Urothelium cell line (cell line): ENCODE data around the gene PTPRG.
A peak's percentile ranks its signal among the peaks of the same experiment; 100 is the strongest.

Experiments used
- DNase-seq: peaks from one replicate; pipeline ENCODE4 v3.0.0; 2011; ENCODE audit warnings: low spot score, mixed read lengths
- FAIRE-seq: peaks from 2 replicates; lab custom pipeline; 2011; peaks lifted over from hg19 to GRCh38; lab: Jason Lieb, UNC

Gene PTPRG

DNA sequence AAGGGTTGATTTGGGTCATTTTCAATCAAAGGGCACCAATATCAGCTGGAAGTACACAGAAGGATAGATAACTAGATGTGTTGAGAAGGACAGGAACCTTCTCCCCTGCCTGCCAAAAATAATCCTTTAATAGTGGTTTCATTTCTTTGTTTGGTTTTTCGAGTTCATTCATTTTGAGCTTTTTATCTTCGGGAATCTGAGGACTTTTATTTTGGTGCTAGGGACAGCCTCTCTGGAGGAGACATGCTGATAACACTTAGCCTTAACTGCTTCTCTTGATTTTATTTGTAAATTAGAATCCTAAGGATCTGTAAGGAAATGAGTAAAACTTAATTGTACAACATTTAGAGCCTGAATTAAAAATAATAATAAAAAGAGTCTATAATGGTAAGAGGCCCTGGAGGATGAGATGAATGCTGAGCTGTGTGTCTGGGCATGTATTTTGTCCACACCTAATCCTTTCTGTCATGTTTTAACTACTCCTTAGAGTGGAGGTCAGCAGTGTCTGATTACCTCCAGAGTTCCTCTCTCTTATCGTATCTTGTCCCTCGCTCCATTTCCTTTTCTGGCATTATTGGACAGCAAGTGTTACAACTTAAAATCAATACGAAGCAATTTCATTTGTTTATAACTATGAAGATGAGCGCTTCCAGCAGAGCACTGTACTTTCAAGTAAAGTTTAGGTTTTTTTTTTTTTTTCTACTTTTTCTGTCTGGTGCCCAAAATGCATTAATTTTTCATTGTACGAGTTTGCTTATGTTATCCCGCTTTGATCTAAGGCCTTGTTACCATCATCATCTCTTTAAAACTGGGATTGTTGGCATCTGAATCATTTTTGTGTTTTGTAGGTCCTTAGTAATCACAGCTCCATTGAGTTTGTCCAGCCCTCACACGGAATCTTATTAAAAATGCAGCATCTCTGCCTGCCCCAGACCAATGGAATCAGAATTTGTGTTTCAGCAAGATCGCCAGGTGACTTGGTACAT is 22.8 kb downstream of the PTPRG start:
- no peak for FAIRE-seq

GRCh38 chr3:61589856-61590255 is 28.5 kb downstream of the PTPRG start:
- no peak for FAIRE-seq
- no peak for DNase-seq

More for the DNA sequence above, 22.8 kb downstream of the PTPRG start:
- DNase-seq: no peak

DNA sequence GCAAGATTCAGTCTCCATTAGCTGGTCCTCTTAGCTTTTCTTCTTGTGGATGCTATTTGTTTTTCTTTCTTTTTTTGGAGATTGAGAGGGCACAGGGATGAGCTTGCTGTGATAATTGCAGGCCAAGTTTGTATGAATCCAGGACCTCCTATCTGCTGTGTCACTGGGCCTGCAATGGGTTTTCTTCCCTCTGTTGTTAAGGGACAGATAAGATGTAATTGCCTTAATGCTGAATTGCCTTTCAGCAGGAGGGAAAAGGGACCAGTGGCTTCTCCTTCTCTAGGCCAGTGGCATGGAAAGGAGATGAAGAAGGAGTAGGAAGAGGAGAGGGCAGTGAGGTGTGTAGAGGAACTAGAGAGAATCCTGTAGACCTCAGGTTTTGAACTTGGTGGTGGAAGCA is 29.9 kb downstream of the PTPRG start:
- DNase-seq (no peak), FAIRE-seq (no peak)

GRCh38 chr3:61593446-61594029 is 32.2 kb downstream of the PTPRG start:
- DNase-seq: no peak
- no peak for FAIRE-seq

DNA sequence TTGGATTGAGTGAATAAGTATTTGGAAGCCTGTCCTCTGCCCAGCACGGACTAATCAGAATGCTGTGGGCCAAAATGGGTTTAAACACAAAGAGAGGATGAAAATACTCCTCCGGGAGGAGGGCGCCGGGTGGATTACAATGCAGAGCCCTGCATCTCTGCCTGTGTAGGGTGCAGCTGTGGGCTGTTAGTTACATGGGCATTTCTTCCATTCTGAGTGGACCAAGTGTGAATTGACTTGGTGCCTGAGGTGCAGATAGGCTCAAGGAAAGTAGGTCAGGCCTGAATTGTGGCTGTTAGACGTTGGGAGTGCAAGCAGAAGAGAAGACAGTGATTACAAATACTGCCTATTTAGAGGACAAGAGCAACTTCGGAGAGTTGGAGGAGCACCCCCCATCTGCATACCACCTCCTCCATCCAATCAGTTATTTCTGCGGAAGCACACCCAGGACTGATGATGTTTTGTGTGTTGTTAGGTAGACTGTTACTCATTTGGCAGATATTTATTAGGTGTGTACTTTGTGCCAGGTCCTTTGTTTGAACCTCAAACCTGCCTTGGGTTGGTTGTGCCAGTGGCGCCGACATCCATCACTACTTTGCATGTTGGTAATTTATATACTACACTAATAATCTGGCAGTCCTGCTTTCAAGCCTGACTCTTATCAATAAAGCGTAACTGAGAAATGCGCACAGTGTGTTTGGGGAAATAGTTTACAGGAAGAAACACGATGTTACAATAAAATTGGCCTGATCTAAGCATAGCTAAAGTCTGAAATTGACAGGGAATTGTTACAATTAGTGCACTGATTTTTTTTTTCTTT is 33.0 kb downstream of the PTPRG start:
- DNase-seq (no peak), FAIRE-seq (no peak)

DNA sequence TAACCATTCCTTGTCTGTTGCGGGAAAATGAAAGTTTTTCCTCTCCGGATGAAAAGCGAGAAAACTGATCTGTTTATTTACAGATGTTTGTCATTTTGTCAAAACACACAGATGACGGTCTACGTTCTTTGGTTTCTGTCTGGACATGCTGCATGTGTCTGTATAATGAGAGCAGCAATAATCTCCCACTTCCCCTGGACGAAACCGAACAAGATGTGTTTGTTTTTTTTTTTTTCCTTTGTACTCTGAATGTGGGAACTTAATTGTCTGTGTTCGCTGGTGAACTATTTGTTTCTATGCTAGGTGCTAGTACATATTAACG is 33.6 kb downstream of the PTPRG start:
- FAIRE-seq: no peak
- DNase-seq: no peak

DNA sequence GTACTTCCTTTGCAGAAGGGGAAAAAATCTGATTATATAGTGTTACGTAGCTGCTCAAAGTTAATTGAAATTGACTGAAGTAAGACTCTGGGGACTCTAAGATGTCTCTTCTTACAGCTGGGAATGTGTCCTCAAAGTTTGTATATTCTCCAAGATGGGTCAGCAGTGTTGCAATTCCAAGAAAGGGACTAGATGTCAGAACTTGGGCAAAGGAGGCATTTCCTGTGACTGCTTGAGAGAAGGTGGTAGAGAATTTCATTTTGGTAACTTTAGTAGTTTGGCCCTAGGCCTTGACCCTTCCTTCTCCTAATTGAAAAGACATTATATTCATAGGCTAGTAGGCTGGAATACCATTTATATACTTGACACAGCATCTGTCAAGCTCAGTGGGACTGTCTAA is 33.9 kb downstream of the PTPRG start:
- FAIRE-seq (no peak), DNase-seq (no peak)

DNA sequence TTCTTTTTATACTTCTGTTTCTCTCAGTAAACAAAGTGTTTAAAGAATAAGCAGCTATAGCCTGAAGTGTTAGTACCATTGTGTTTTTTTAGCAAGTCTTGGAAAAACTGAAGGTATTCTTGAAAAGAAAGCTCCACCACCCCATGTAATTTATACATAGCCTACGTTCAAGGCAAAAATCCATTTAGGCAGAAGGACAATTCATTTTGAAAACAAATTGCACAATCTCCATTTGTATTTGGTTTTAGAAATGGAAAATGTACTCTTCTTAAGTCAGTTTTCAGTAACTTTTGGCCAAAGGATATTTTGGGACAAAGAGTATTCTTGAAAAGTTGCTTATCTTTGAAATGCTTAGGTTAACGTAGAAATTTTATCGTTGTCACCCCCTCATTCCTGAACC is 34.5 kb downstream of the PTPRG start:
- FAIRE-seq: no peak

DNA sequence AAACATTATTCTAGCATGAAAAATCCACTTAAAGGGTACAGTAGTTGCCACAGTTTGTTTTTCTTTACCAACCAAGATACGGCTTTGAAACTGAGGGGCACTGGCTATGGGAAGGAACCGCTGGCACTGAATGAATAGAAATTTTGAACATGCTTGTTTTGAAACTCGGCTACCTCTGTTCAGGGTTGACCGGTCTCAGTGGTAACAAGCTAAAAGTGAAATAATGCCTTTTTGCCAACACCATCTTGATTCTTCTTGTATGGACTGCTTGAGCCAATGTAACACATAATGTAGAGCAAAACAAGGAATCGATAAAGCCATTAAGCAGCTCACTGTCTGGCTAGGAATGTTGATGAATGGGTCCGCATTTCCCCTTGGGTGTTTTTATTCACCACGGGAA is 36.5 kb downstream of the PTPRG start:
- no peak for DNase-seq

More for the DNA sequence above, 34.5 kb downstream of the PTPRG start:
- no peak for DNase-seq

DNA sequence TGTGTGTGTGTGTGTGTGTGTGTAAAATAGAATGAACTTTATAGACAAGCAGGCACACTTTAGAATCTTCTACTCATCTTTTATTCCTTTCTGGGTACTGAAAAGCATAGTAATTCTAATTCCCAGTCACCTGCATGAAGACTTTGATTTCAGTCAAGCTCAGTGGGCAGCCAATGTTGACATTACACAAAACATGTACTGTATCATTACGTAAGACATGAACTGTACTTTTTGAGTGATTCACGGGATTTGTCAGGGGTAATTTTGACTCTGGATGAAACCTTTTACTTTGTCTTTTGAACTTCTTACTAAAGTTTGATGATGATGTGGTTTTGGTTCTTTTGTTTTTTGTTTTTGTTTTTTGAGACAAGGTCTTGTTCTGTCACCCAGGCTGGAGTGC is 38.8 kb downstream of the PTPRG start:
- DNase-seq: no peak
- no peak for FAIRE-seq

More for the DNA sequence above, 36.5 kb downstream of the PTPRG start:
- FAIRE-seq: no peak

DNA sequence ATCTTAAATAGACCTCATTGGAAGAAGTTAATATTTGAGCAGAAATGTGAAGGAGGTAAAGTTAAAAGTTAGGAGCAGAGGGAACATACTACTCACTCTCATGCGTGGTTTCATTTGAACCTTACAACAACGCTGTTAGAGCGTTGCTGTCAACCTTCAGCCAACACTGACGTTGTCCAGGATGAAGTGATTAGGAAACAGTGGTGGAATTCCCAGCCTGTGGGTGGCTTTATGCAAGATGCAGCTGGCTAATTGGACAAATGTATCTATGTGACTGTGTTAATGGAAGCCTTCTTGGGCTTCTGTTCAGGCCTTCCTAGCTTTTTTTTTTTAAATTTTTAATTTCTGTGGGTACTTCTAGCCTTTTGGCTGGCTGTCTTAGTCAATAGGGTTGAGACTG is 40.5 kb downstream of the PTPRG start:
- DNase-seq (no peak), FAIRE-seq (no peak)

DNA sequence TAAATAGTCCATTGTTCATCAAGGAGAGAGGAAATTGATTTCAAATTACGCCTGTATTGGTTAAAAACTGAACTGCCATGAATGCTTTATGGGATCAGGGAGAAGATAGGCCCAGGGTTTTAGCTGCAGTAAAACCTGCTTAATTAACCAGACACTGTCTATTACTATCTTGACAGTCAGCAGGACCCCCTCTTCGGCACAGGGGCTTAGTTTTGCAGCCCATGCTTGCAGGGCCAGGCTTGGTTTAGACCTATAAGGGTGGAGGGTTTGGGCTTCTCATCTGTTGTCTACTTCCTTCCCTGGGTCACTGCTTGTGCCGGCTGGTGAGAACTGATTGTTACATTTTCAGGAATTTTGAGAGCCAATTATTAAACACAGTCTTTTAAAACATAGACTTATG is 41.1 kb downstream of the PTPRG start:
- DNase-seq (no peak), FAIRE-seq (no peak)

GRCh38 chr3:61605589-61606175 is 44.3 kb downstream of the PTPRG start:
- DNase-seq (no peak), FAIRE-seq (no peak)

DNA sequence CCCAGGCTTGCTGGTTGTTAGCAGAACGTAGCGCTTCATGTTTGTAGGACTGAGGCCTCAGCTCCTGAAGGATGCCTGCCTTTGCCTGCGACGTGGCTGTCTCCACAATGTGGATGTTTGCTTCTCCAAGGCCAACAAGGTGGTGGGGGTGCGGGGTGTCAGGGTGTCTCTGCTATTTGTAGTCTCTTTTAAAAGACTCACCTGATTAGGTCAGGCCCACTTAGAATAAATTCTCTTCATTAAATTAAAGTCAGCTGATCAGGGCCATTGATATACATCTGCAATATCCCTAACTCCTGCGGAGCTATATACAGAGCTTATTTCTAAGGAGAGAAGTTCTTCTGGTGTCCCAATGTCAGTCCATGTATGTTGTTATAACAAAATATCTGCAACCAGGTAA is 44.8 kb downstream of the PTPRG start:
- DNase-seq: no peak
- no peak for FAIRE-seq

DNA sequence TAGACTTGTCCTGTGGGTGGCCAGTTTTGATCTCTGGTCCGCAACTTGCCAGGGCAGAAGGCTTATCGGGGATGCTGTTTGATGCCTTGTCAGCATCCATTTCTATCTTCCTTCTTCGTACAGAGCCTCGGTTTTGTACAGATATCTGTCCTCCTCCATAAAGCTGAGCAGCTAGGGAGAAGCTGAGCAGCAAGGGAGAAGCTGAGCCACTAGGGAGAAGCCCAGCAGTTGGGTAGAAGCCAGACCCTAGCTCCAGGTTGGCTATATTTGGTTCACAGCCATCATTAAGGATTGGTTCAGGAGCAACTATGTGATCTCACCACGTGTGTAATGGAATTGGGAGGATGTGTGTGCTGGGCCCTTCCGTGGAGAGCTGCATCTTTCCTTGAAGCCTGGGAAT is 46.7 kb downstream of the PTPRG start:
- FAIRE-seq (no peak), DNase-seq (no peak)

- FAIRE-seq (no peak), DNase-seq (no peak)
Observed at GRCh38 chr3:61608711-61609110, 47.3 kb downstream of the PTPRG start.

DNA sequence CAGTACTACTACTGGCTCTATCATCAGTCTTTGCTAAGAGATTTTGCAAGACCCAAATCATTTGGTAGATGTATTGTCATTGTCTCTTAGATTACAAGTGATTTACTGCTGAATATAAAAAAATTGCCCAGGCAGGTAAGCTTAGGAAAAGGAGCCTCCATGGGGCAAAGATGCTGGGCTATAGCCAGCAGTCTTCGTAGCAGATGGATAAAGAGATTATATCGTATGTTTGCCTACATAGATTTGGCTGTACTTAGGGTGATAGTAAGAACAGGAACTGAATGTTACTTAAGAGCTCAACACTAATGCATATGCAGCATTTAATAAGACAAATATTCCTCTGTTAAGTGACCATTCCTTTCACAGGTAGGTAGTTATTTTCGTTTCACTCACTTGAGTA is 48.9 kb downstream of the PTPRG start:
- DNase-seq (no peak), FAIRE-seq (no peak)

GRCh38 chr3:61612211-61613194 is 51.1 kb downstream of the PTPRG start:
- FAIRE-seq: no peak
- DNase-seq: peak; percentile 9

- DNase-seq (no peak), FAIRE-seq (no peak)
Observed at GRCh38 chr3:61613666-61614065, 52.3 kb downstream of the PTPRG start.

- FAIRE-seq: no peak
- DNase-seq: no peak
Observed at GRCh38 chr3:61615643-61616042, 54.3 kb downstream of the PTPRG start.
